PC-9 (cell line): ENCODE measurements around the gene DIP2C. TPM values are rescaled to one million over a fixed set of nuclear protein-coding genes. Genes with fewer than 3 reads are reported as not detected.

Experiments used
- BruUV-seq: library from RNA; stranded (reverse); fragments of 400-500 nt; replicated peaks from 2 replicates; lab custom pipeline; 2021; lab: Mats Ljungman, UMichigan
- CTCF ChIA-PET: fragments of 300-600 bp; sonication (Branson Sonifier 250); formaldehyde crosslinking; loops from one replicate; lab custom pipeline; 2022; ENCODE audit warnings: antibody characterized with exemption; lab: Charles Lee
- POLR2A ChIA-PET: fragments of 300-600 bp; sonication (Branson Sonifier 250); formaldehyde crosslinking; loops from one replicate; lab custom pipeline; 2022; ENCODE audit warnings: antibody characterized with exemption; ENCODE audit not compliant: unreplicated experiment; lab: Charles Lee
- DNase-seq, 2 experiments: peaks; one replicate each; pipeline versions ENCODE4 v3.0.0 to v3.0.0-alpha.2; 2015 to 2022; ENCODE audit warnings: mixed read lengths in 1 of 2
- H2AFZ ChIP-seq: fragments of 200-600 bp; sonication (generic); 2 replicates; pipeline ENCODE4 v1.8.1; 2017; ENCODE audit warnings: antibody characterized with exemption
- H3F3A ChIP-seq: fragments of 200-600 bp; sonication (generic); 2 replicates; pipeline ENCODE4 v1.8.1; 2017; ENCODE audit warnings: antibody characterized with exemption, mild to moderate bottlenecking, low read depth; ENCODE audit not compliant: insufficient read depth
- H3K27ac ChIP-seq: fragments of 200-600 bp; sonication (generic); 2 replicates; pipeline ENCODE4 v1.6.1; 2016; ENCODE audit warnings: mixed run types
- H3K27me3 ChIP-seq: fragments of 200-600 bp; sonication (generic); 2 replicates; pipeline ENCODE4 v1.6.1; 2016; ENCODE audit warnings: low read depth, mixed run types; ENCODE audit not compliant: insufficient read depth
- H3K36me3 ChIP-seq: fragments of 200-600 bp; sonication (generic); 2 replicates; pipeline ENCODE4 v1.6.1; 2016; ENCODE audit warnings: low read depth, mixed run types
- H3K4me1 ChIP-seq: fragments of 200-600 bp; sonication (generic); replicated peaks from 2 replicates; pipeline ENCODE4 v1.6.1; 2016; ENCODE audit warnings: mixed run types; ENCODE audit not compliant: insufficient read depth
- H3K4me2 ChIP-seq: fragments of 200-600 bp; sonication (generic); 2 replicates; pipeline ENCODE4 v1.6.1; 2017; ENCODE audit warnings: mixed run types
- H3K4me3 ChIP-seq: fragments of 200-600 bp; sonication (generic); 2 replicates; pipeline ENCODE4 v1.6.1; 2016; ENCODE audit warnings: mixed run types
- H3K79me2 ChIP-seq: fragments of 200-600 bp; sonication (generic); 2 replicates; pipeline ENCODE4 v1.6.1; 2017; ENCODE audit warnings: low read depth, mixed run types
- H3K9me2 ChIP-seq: fragments of 200-600 bp; sonication (generic); 2 replicates; pipeline ENCODE4 v1.8.1; 2017; ENCODE audit warnings: mild to moderate bottlenecking; ENCODE audit not compliant: insufficient read depth
- H3K9me3 ChIP-seq: fragments of 200-600 bp; sonication (generic); 2 replicates; pipeline ENCODE4 v1.8.1; 2016; ENCODE audit warnings: low read depth; ENCODE audit not compliant: insufficient read depth
- H4K20me1 ChIP-seq: fragments of 200-600 bp; sonication (generic); 2 replicates; pipeline ENCODE4 v1.8.1; 2017; ENCODE audit not compliant: insufficient read depth
- CTCF ChIP-seq: fragments of 200-600 bp; sonication (generic); conservative IDR thresholded peaks from 2 replicates; pipeline ENCODE4 v1.6.1; 2017; ENCODE audit warnings: mixed run types, antibody characterized with exemption, mild to moderate bottlenecking, moderate library complexity
- EZH2 ChIP-seq: fragments of 200-600 bp; sonication (generic); IDR thresholded peaks from 2 replicates; pipeline ENCODE4 v1.8.0; 2017; ENCODE audit warnings: antibody characterized with exemption, low read depth
- intact Hi-C: fragments of 100-400 bp; cut with micrococcal nuclease; formaldehyde crosslinking; loops from one replicate; pipeline ENCODE4 v1.10.0; 2022; ENCODE audit not compliant: unreplicated experiment
- total RNA-seq: library from RNA; stranded (reverse); gene quantifications from 2 replicates; pipeline ENCODE4 v1.2.3, GENCODE V29; 2021

The DIP2C gene
- total RNA-seq, 1 experiment from 2014 or later: 0.83 TPM

- TF ChIP-seq CTCF (no peak), EZH2 (no peak)
- Histone ChIP-seq H3K4me2 (no peak overlapping the region), H3K4me3 (no peak overlapping the region), H2AFZ (no peak overlapping the region), H3K9me2 (no peaks in the 10 kb centered on the region), H3K9me3 (no peaks in the 10 kb centered on the region), H4K20me1 (no peaks in the 10 kb centered on the region), H3K79me2 (no peaks in the 10 kb centered on the region), H3K27ac (no peak overlapping the region), H3K4me1 (no peaks in the 10 kb centered on the region), H3K36me3 (no peaks in the 10 kb centered on the region), H3K27me3 (peaks cover 60% of the 10 kb centered on the region; the same call in 1 of the 2 replicates), H3F3A (no peaks in the 10 kb centered on the region)
- intact Hi-C loops: no loop called here
- DNase-seq: no peak
- ChIA-PET CTCF (no interaction called here), POLR2A (interaction anchor here (0.6 kb wide), 1 partner anchor 167 kb away, joined by 20 read pairs; no protein-coding TSS in a partner anchor)
- BruUV-seq: no TSS peak
Measured at GRCh38 chr10:372566-372965, 316.9 kb downstream of the DIP2C start.

- no peaks in the 10 kb centered on the region for H3K9me3 ChIP-seq
- H3K4me3 ChIP-seq: no peak overlapping the region
- no peaks in the 10 kb centered on the region for H3K36me3 ChIP-seq
- no peaks in the 10 kb centered on the region for H3K79me2 ChIP-seq
- no peak overlapping the region for H2AFZ ChIP-seq
- TF ChIP-seq EZH2: no peak
- no peak for TF ChIP-seq CTCF
- H4K20me1 ChIP-seq: no peaks in the 10 kb centered on the region
- no peaks in the 10 kb centered on the region for H3K4me1 ChIP-seq
- DNase-seq: no peak
- BruUV-seq: no TSS peak
- H3K27ac ChIP-seq: no peak overlapping the region
- CTCF ChIA-PET: interaction anchor here (0.5 kb wide), 1 partner anchor 439 kb away, joined by 3 read pairs; no protein-coding TSS in a partner anchor
- POLR2A ChIA-PET: no interaction called here
- no peaks in the 10 kb centered on the region for H3F3A ChIP-seq
- intact Hi-C loops: no loop called here
- H3K4me2 ChIP-seq: no peak overlapping the region
- H3K27me3 ChIP-seq: peaks cover 55% of the 10 kb centered on the region; the same call in 1 of the 2 replicates
- H3K9me2 ChIP-seq: no peaks in the 10 kb centered on the region
Measured at GRCh38 chr10:371515-371914, 318.0 kb downstream of the DIP2C start.

DNA sequence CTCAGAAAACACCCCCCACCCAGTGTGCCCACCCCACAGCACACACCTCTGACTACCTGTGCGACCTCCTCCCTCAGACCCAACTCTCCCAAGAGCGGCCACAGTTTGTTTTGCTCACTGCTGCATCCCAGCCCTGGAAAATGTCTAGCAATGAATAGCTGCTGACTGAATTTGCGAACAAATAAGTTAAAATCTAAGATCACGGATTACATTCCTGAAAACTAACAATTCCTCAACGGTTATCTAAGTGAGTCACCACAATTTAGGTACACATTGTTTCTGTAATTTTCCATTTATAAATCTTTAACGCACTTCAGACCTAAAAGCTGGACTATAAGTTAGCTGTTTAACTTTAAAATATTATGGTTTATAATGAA, 319.0 kb downstream of the DIP2C start:
- no peaks in the 10 kb centered on the region for H3K4me1 ChIP-seq
- no peak for DNase-seq
- H3K36me3 ChIP-seq: no peaks in the 10 kb centered on the region
- H3K9me2 ChIP-seq: no peaks in the 10 kb centered on the region
- TF ChIP-seq CTCF: no peak
- ChIA-PET CTCF (no interaction called here), POLR2A (no interaction called here)
- peaks cover 60% of the 10 kb centered on the region for H3K27me3 ChIP-seq
- no TSS peak for BruUV-seq
- no peaks in the 10 kb centered on the region for H3K79me2 ChIP-seq
- H3K27ac ChIP-seq: no peak overlapping the region
- H3F3A ChIP-seq: no peaks in the 10 kb centered on the region
- intact Hi-C loops: no loop called here
- H4K20me1 ChIP-seq: no peaks in the 10 kb centered on the region
- no peaks in the 10 kb centered on the region for H3K9me3 ChIP-seq
- no peak overlapping the region for H2AFZ ChIP-seq
- H3K4me2 ChIP-seq: no peak overlapping the region
- no peak overlapping the region for H3K4me3 ChIP-seq
